H9 (cell line): ENCODE results near the gene ECHS1. TPM values are rescaled to one million over a fixed set of nuclear protein-coding genes. Genes with fewer than 3 reads are reported as not detected.

Experiments
- DNase-seq: peaks from one replicate; pipeline ENCODE4 v3.0.0-alpha.2; 2017
- H2AFZ ChIP-seq: one replicate; pipeline ENCODE4 v1.6.1; 2013; ENCODE audit warnings: mild to moderate bottlenecking, low read length, control low read depth, moderate library complexity
- H2AK5ac ChIP-seq: 2 replicates; pipeline ENCODE4 v1.6.1; 2013; ENCODE audit warnings: low read length, control low read depth, mixed read lengths; ENCODE audit not compliant: insufficient read length
- H2BK120ac ChIP-seq: one replicate; pipeline ENCODE4 v1.6.1; 2013; ENCODE audit warnings: low read depth, mild to moderate bottlenecking, low read length, control low read depth, inconsistent platforms; ENCODE audit not compliant: poor library complexity, severe bottlenecking
- H2BK12ac ChIP-seq: 2 replicates; pipeline ENCODE4 v1.6.1; 2013; ENCODE audit warnings: low read length, control low read depth, mixed read lengths, low read depth; ENCODE audit not compliant: insufficient read length
- H2BK15ac ChIP-seq: 2 replicates; pipeline ENCODE4 v1.6.1; 2013; ENCODE audit warnings: low read depth, low read length, control low read depth
- H2BK20ac ChIP-seq: one replicate; pipeline ENCODE4 v1.6.1; 2013; ENCODE audit warnings: low read depth, mild to moderate bottlenecking, low read length, control low read depth, inconsistent platforms; ENCODE audit not compliant: poor library complexity, severe bottlenecking
- H2BK5ac ChIP-seq: 2 replicates; pipeline ENCODE4 v1.6.1; 2013; ENCODE audit warnings: low read length, control low read depth, mixed read lengths; ENCODE audit not compliant: insufficient read length
- H3K14ac ChIP-seq: 2 replicates; pipeline ENCODE4 v1.6.1; 2013; ENCODE audit warnings: low read length, control low read depth; ENCODE audit not compliant: insufficient read depth
- H3K18ac ChIP-seq: 2 replicates; pipeline ENCODE4 v1.6.1; 2013; ENCODE audit warnings: low read depth, mild to moderate bottlenecking, mixed read lengths, low read length, control low read depth; ENCODE audit not compliant: insufficient read length
- H3K23ac ChIP-seq: 2 replicates; pipeline ENCODE4 v1.6.1; 2013; ENCODE audit warnings: low read length, control low read depth, mixed read lengths, low read depth; ENCODE audit not compliant: insufficient read length
- H3K23me2 ChIP-seq: 2 replicates; pipeline ENCODE4 v1.6.1; 2013; ENCODE audit warnings: low read depth, mild to moderate bottlenecking, mixed read lengths, low read length, control low read depth; ENCODE audit not compliant: insufficient read length, poor library complexity, severe bottlenecking
- H3K27ac ChIP-seq: 2 replicates; pipeline ENCODE4 v1.5.1; 2013; ENCODE audit warnings: low read length, control low read depth, mixed read lengths, low read depth; ENCODE audit not compliant: insufficient read length
- H3K27me3 ChIP-seq: 2 replicates; pipeline ENCODE4 v1.6.1; 2013; ENCODE audit warnings: low read length, control low read depth, inconsistent platforms; ENCODE audit not compliant: insufficient read depth
- H3K4ac ChIP-seq: 2 replicates; pipeline ENCODE4 v1.6.1; 2013; ENCODE audit warnings: low read depth, mild to moderate bottlenecking, control low read depth, inconsistent platforms, low read length, moderate library complexity
- H3K4me1 ChIP-seq: 2 replicates; pipeline ENCODE4 v1.6.1; 2013; ENCODE audit warnings: low read length, control low read depth, inconsistent platforms; ENCODE audit not compliant: insufficient read depth
- H3K4me2 ChIP-seq: 2 replicates; pipeline ENCODE4 v1.6.1; 2013; ENCODE audit warnings: low read length, control low read depth, mixed read lengths; ENCODE audit not compliant: insufficient read length, insufficient read depth
- H3K56ac ChIP-seq: 2 replicates; pipeline ENCODE4 v1.6.1; 2013; ENCODE audit warnings: low read depth, mild to moderate bottlenecking, mixed read lengths, low read length, control low read depth; ENCODE audit not compliant: insufficient read length
- H3K79me1 ChIP-seq: 2 replicates; pipeline ENCODE4 v1.6.1; 2013; ENCODE audit warnings: low read depth, mild to moderate bottlenecking, moderate library complexity, low read length, control low read depth, inconsistent platforms; ENCODE audit not compliant: insufficient read depth, poor library complexity, severe bottlenecking
- H3K79me2 ChIP-seq: 2 replicates; pipeline ENCODE4 v1.6.1; 2013; ENCODE audit warnings: low read length, control low read depth, inconsistent platforms; ENCODE audit not compliant: insufficient read depth
- H3K9ac ChIP-seq: 2 replicates; pipeline ENCODE4 v1.6.1; 2013; ENCODE audit warnings: low read length, control low read depth, mixed read lengths; ENCODE audit not compliant: insufficient read length; ENCODE audit errors: extremely low read depth
- H3K9me3 ChIP-seq: one replicate; pipeline ENCODE4 v1.6.1; 2013; ENCODE audit warnings: low read depth, low read length, inconsistent platforms; ENCODE audit not compliant: control insufficient read depth
- H3T11ph ChIP-seq: one replicate; pipeline ENCODE4 v1.6.1; 2013; ENCODE audit warnings: mild to moderate bottlenecking, low read length, control low read depth, inconsistent platforms
- H4K20me1 ChIP-seq: one replicate; pipeline ENCODE4 v1.6.1; 2013; ENCODE audit not compliant: control insufficient read depth, insufficient read length, insufficient read depth
- H4K5ac ChIP-seq: 2 replicates; pipeline ENCODE4 v1.6.1; 2013; ENCODE audit warnings: low read depth, mild to moderate bottlenecking, mixed read lengths, low read length, control low read depth; ENCODE audit not compliant: insufficient read length
- H4K8ac ChIP-seq: replicated peaks from 2 replicates; pipeline ENCODE4 v1.6.1; 2013; ENCODE audit warnings: low read length, control low read depth, mixed read lengths, low read depth; ENCODE audit not compliant: insufficient read length
- H4K91ac ChIP-seq: 2 replicates; pipeline ENCODE4 v1.6.1; 2013; ENCODE audit warnings: low read depth, mild to moderate bottlenecking, moderate library complexity, mixed read lengths, low read length, control low read depth; ENCODE audit not compliant: insufficient read length
- H3K27ac Mint-ChIP-seq, 3 experiments: 2 replicates in 2 of 3; 3 replicates in 1 of 3; pipeline ENCODE4 v1.8.0; 2020 to 2021; ENCODE audit warnings: mixed read lengths in 3 of 3, mild to moderate bottlenecking in 1 of 3, moderate library complexity in 1 of 3
- H3K27me3 Mint-ChIP-seq: 2 replicates; pipeline ENCODE4 v1.8.0; 2021; ENCODE audit warnings: low read depth, mild to moderate bottlenecking, moderate library complexity, mixed read lengths
- H3K36me3 Mint-ChIP-seq, 3 experiments: 2 replicates in 2 of 3; 3 replicates in 1 of 3; pipeline ENCODE4 v1.8.0; 2020 to 2021; ENCODE audit warnings: low read depth in 3 of 3, mixed read lengths in 3 of 3; ENCODE audit not compliant: insufficient read depth in 1 of 3
- H3K4me1 Mint-ChIP-seq, 2 experiments: 2 replicates each; pipeline ENCODE4 v1.8.0; 2020; ENCODE audit warnings: mixed read lengths in 2 of 2
- H3K4me3 Mint-ChIP-seq, 2 experiments: 2 replicates in 1 of 2; 3 replicates in 1 of 2; pipeline ENCODE4 v1.8.0; 2020 to 2021; ENCODE audit warnings: mild to moderate bottlenecking in 2 of 2, mixed read lengths in 2 of 2, moderate library complexity in 1 of 2
- H3K9me3 Mint-ChIP-seq, 2 experiments: 2 replicates in 1 of 2; 3 replicates in 1 of 2; pipeline ENCODE4 v1.8.0; 2020; ENCODE audit warnings: mild to moderate bottlenecking in 2 of 2, mixed read lengths in 2 of 2, moderate library complexity in 1 of 2
- WGBS: extraction: QIAGEN DNeasy Blood & Tissue Kit; methylation state at CpG from one replicate; pipeline ENCODE4 v1.1.7; 2013; ENCODE audit warnings: missing lambda C conversion rate, low lambda C conversion rate, mixed read lengths; ENCODE audit not compliant: insufficient read length; ENCODE audit errors: extremely low coverage; 5-methylcytosine and 5-hydroxymethylcytosine counted together
- total RNA-seq: library from RNA; stranded (reverse); gene quantifications from 2 replicates; pipeline ENCODE4 v1.2.1, GENCODE V29; 2021
- TF ChIP-seq, protein P1 (sequence below): fragments of 200-600 bp; sonication (generic); conservative IDR thresholded peaks from 3 replicates; pipeline ENCODE4 v1.8.0; 2021; ENCODE audit warnings: antibody characterized with exemption, mild to moderate bottlenecking

Gene ECHS1
- total RNA-seq, 1 experiment from 2014 or later = 94.1 TPM

DNA sequence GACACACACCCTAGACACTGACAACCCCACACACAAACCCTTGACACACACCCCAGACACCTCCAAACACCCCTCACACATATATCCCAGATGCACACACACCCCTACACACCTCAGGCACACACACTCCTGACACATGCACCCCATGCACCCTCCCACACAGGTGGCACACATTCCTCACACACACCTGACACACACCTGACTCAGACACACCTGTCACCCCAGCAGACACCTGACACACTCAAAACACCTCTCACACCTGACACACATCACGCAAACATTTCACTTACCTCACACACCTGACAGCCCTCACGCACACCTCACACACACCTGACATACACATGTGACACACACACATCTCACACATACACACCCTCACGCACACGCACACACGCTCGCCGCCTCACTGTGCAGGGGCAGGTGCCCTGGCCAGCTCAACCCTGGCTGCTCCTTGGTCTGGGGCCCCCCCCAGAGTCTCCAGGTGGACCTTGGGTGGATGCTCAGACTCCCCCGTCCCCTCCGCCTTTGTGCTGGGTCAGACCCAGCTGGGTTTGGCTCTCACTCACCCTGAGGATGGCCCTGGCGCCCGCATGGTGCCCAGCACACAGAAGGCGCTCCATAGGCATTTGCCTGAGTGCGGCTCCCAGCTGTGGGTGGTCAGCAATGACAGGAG is 33.3 kb downstream of the ECHS1 start:
- Histone ChIP-seq H4K20me1 (no peaks in the 10 kb centered on the region), H4K8ac (no peak overlapping the region), H3K4ac (no peak overlapping the region), H2AFZ (no peak overlapping the region), H4K5ac (no peak overlapping the region), H3K9ac (no peak overlapping the region), H3K27ac (no peak overlapping the region), H3K9me3 (no peaks in the 10 kb centered on the region), H2AK5ac (no peak overlapping the region), H2BK5ac (no peak overlapping the region), H3K23me2 (peaks cover 7% of the 10 kb centered on the region), H3K4me1 (peaks cover 2% of the 10 kb centered on the region; the same call in 1 of the 2 replicates), H3K27me3 (peaks cover 26% of the 10 kb centered on the region), H3K23ac (no peak overlapping the region), H3K79me1 (no peaks in the 10 kb centered on the region), H2BK20ac (no peak overlapping the region), H4K91ac (no peak overlapping the region), H2BK15ac (no peak overlapping the region), H3K4me2 (no peak overlapping the region), H3K79me2 (no peaks in the 10 kb centered on the region), H2BK120ac (no peak overlapping the region), H3T11ph (no peak overlapping the region), H3K18ac (no peak overlapping the region), H3K56ac (no peak overlapping the region), H3K14ac (no peak overlapping the region), H2BK12ac (no peak overlapping the region)
- 100% methylated on average over 1 of the region's 13 CpGs for WGBS
- Mint-ChIP-seq H3K4me3 (no peak overlapping the region), H3K36me3 (no peaks in the 10 kb centered on the region; a peak in 1 of 7 replicates), H3K27me3 (peaks cover 23% of the 10 kb centered on the region), H3K9me3 (no peaks in the 10 kb centered on the region; a peak in 1 of 5 replicates), H3K4me1 (peaks cover 7 to 8% of the 10 kb centered on the region in 2 experiments), H3K27ac (no peak overlapping the region)
- TF ChIP-seq, protein P1, sequence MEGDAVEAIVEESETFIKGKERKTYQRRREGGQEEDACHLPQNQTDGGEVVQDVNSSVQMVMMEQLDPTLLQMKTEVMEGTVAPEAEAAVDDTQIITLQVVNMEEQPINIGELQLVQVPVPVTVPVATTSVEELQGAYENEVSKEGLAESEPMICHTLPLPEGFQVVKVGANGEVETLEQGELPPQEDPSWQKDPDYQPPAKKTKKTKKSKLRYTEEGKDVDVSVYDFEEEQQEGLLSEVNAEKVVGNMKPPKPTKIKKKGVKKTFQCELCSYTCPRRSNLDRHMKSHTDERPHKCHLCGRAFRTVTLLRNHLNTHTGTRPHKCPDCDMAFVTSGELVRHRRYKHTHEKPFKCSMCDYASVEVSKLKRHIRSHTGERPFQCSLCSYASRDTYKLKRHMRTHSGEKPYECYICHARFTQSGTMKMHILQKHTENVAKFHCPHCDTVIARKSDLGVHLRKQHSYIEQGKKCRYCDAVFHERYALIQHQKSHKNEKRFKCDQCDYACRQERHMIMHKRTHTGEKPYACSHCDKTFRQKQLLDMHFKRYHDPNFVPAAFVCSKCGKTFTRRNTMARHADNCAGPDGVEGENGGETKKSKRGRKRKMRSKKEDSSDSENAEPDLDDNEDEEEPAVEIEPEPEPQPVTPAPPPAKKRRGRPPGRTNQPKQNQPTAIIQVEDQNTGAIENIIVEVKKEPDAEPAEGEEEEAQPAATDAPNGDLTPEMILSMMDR = no peak
- no peak for DNase-seq
